ENCODE measurements around the gene MYL12A.

- TF ChIP-seq CTCF (IDR thresholded peaks at IDR 0.05) (no peak), POLR2A (IDR thresholded peaks at IDR 0.05; ENCODE audit: low read depth) (no peak)
Measured at GRCh38 chr18:3235846-3236245, 11.8 kb upstream of the MYL12A start.
